B cell (primary cell): ENCODE measurements around the gene CDC25A. TPM values are rescaled to one million over a fixed set of nuclear protein-coding genes. Genes with fewer than 3 reads are reported as not detected.

ENCODE experiments used
- ATAC-seq: fragments of 200-7000 bp; cut with Tn5 transposase; one replicate; pipeline ENCODE4 v1.10.0; 2021; ENCODE audit warnings: low read depth, mild to moderate bottlenecking, moderate number of reproducible peaks, moderate library complexity
- CTCF ChIA-PET: fragments of 350-600 bp; sonication (Branson Sonifier 250); formaldehyde crosslinking; loops from one replicate; lab custom pipeline; 2021; ENCODE audit warnings: antibody characterized with exemption, inconsistent platforms; lab: Charles Lee
- POLR2A ChIA-PET: fragments of 350-600 bp; sonication (Branson Sonifier 250); formaldehyde crosslinking; loops from one replicate; lab custom pipeline; 2021; ENCODE audit warnings: antibody characterized with exemption; lab: Charles Lee
- DNase-seq: peaks from one replicate; pipeline ENCODE4 v3.0.0; 2013
- H2AFZ ChIP-seq: 2 replicates; pipeline ENCODE4 v1.6.1; 2012; ENCODE audit warnings: mild to moderate bottlenecking, low read depth, low read length; ENCODE audit not compliant: insufficient read depth, poor library complexity, severe bottlenecking
- H3K27ac ChIP-seq, 2 donors: 1 replicate in 1 of 2; 2 replicates in 1 of 2; pipeline ENCODE4 v1.5.1; 2012 to 2013; ENCODE audit warnings: low read length in 2 of 2, mild to moderate bottlenecking in 2 of 2, moderate library complexity in 1 of 2
- H3K27me3 ChIP-seq, 4 experiments: fragments of 200-600 bp in 1 of 4; sonication (generic) in 1 of 4; replicated peaks in 1 of 4; 1 replicate in 2 of 4; 2 replicates in 2 of 4; pipeline versions ENCODE4 v1.6.1 to v1.7.0; 2013 to 2016; ENCODE audit warnings: low read length in 3 of 4, mild to moderate bottlenecking in 2 of 4, mixed read lengths in 1 of 4, moderate library complexity in 1 of 4; ENCODE audit not compliant: insufficient read depth in 4 of 4, control insufficient read depth in 3 of 4; ENCODE audit errors: control extremely low read depth in 1 of 4
- H3K36me3 ChIP-seq, 2 experiments: replicated peaks in 1 of 2; 1 replicate in 1 of 2; 2 replicates in 1 of 2; pipeline versions ENCODE4 v1.6.1 to v1.7.1; 2013; ENCODE audit warnings: low read length in 1 of 2; ENCODE audit not compliant: insufficient read depth in 2 of 2, control insufficient read depth in 1 of 2; ENCODE audit errors: control extremely low read depth in 1 of 2, extremely low read depth in 1 of 2
- H3K4me1 ChIP-seq, 2 donors: fragments of 200-600 bp in 1 of 2; sonication (generic) in 1 of 2; 1 replicate in 1 of 2; 2 replicates in 1 of 2; pipeline versions ENCODE4 v1.5.1 to v1.6.1; 2013 to 2017; ENCODE audit warnings: low read length in 2 of 2; ENCODE audit not compliant: control insufficient read depth in 2 of 2, insufficient read depth in 2 of 2
- H3K4me2 ChIP-seq: replicated peaks from 2 replicates; pipeline ENCODE3; 2012; ENCODE audit warnings: mild to moderate bottlenecking, low read depth, low read length; ENCODE audit not compliant: poor library complexity, severe bottlenecking
- H3K4me3 ChIP-seq, 5 experiments: fragments of 200-600 bp in 1 of 5; sonication (generic) in 1 of 5; 1 replicate in 3 of 5; 2 replicates in 2 of 5; pipeline versions ENCODE4 v1.5.1 to v1.7.0; 2011 to 2016; ENCODE audit warnings: low read length in 4 of 5, mild to moderate bottlenecking in 4 of 5, low read depth in 2 of 5, control low read depth in 1 of 5, moderate library complexity in 1 of 5; ENCODE audit not compliant: insufficient read depth in 1 of 5; ENCODE audit errors: control extremely low read depth in 1 of 5, extremely low read depth in 1 of 5
- H3K79me2 ChIP-seq: fragments of 200-600 bp; sonication (generic); one replicate; pipeline ENCODE4 v1.6.0; 2016; ENCODE audit warnings: low read length; ENCODE audit not compliant: control insufficient read depth, insufficient read depth
- H3K9ac ChIP-seq: fragments of 200-600 bp; sonication (generic); 2 replicates; pipeline ENCODE4 v1.6.1; 2017; ENCODE audit warnings: mild to moderate bottlenecking, low read length, moderate library complexity
- H3K9me3 ChIP-seq, 3 donors: one replicate each; pipeline versions ENCODE4 v1.6.1 to v1.7.1; 2013; ENCODE audit warnings: low read length in 2 of 3; ENCODE audit not compliant: control insufficient read depth in 2 of 3, insufficient read depth in 1 of 3; ENCODE audit errors: control extremely low read depth in 1 of 3
- H4K20me1 ChIP-seq: 2 replicates; pipeline ENCODE4 v1.6.0; 2012; ENCODE audit warnings: mild to moderate bottlenecking, low read length; ENCODE audit not compliant: insufficient read depth, control insufficient read depth, poor library complexity, severe bottlenecking
- H3K27ac Mint-ChIP-seq: one replicate; pipeline ENCODE4 v1.8.0; 2021; ENCODE audit warnings: mixed read lengths
- H3K27me3 Mint-ChIP-seq: one replicate; pipeline ENCODE4 v1.8.0; 2021; ENCODE audit warnings: mixed read lengths
- H3K4me1 Mint-ChIP-seq: one replicate; pipeline ENCODE4 v1.8.0; 2021; ENCODE audit warnings: mixed read lengths
- H3K4me3 Mint-ChIP-seq: one replicate; pipeline ENCODE4 v1.8.0; 2021; ENCODE audit warnings: mixed read lengths
- H3K9me3 Mint-ChIP-seq: one replicate; pipeline ENCODE4 v1.8.0; 2022; ENCODE audit warnings: mixed read lengths; ENCODE audit not compliant: insufficient read depth
- EZH2 ChIP-seq: IDR thresholded peaks from 2 replicates; pipeline ENCODE4 v1.6.1; 2012; ENCODE audit warnings: borderline replicate concordance, low read depth, mild to moderate bottlenecking, moderate library complexity, low read length; ENCODE audit not compliant: insufficient read depth, poor library complexity, severe bottlenecking
- WGBS: methylation state at CpG from one replicate; pipeline ENCODE4 v1.1.5; 2013; ENCODE audit warnings: missing lambda C conversion rate; ENCODE audit not compliant: insufficient coverage; 5-methylcytosine and 5-hydroxymethylcytosine counted together
- intact Hi-C: fragments of 100-400 bp; cut with micrococcal nuclease; formaldehyde crosslinking; loops from one replicate; pipeline ENCODE4 v1.10.0; 2022
- polyA plus RNA-seq: library from polyadenylated mRNA; depleted of rRNA; stranded (reverse); fragments of >200 nt; gene quantifications from 2 replicates; pipeline ENCODE4 v1.2.3, GENCODE V29; 2012
- total RNA-seq, 2 donors: library from RNA; stranded (reverse); fragments of 120-200 nt in 1 of 2; gene quantifications; 1 replicate in 1 of 2; 2 replicates in 1 of 2; pipeline versions ENCODE4 v1.2.3 to v1.2.4, GENCODE V29; 2013 to 2022
- TF ChIP-seq, protein P1 (sequence below): fragments of 200-600 bp; IDR thresholded peaks from one replicate; pipeline ENCODE4 v1.8.0; 2022; ENCODE audit warnings: antibody characterized with exemption, mild to moderate bottlenecking

Gene CDC25A
- total and polyA plus RNA-seq, 2 donors (not counting 1 experiment from before 2014, with no cell fraction given): 0.07 to 0.27 TPM

GRCh38 chr3:48130321-48130904 lies 57.8 kb downstream of the CDC25A start:
- Histone ChIP-seq H3K79me2 (no peaks in the 10 kb centered on the region), H3K9ac (no peak overlapping the region), H3K4me1 (peaks cover 0 to 8% of the 10 kb centered on the region in 2 donors), H3K9me3 (no peaks in the 10 kb centered on the region), H3K4me2 (no peak overlapping the region), H3K4me3 (no peak overlapping the region), H3K27ac (no peak overlapping the region), H4K20me1 (no peaks in the 10 kb centered on the region), H2AFZ (no peak overlapping the region), H3K36me3 (no peaks in the 10 kb centered on the region), H3K27me3 (no peaks in the 10 kb centered on the region)
- intact Hi-C loops: no loop called here
- Mint-ChIP-seq H3K27ac (no peak overlapping the region), H3K4me1 (peaks cover 2% of the 10 kb centered on the region), H3K4me3 (no peak overlapping the region), H3K27me3 (no peaks in the 10 kb centered on the region), H3K9me3 (no peaks in the 10 kb centered on the region)
- DNase-seq (no peak), ATAC-seq (no peak)
- WGBS: 88% methylated on average over 7 of the region's 8 CpGs
- TF ChIP-seq, protein P1, sequence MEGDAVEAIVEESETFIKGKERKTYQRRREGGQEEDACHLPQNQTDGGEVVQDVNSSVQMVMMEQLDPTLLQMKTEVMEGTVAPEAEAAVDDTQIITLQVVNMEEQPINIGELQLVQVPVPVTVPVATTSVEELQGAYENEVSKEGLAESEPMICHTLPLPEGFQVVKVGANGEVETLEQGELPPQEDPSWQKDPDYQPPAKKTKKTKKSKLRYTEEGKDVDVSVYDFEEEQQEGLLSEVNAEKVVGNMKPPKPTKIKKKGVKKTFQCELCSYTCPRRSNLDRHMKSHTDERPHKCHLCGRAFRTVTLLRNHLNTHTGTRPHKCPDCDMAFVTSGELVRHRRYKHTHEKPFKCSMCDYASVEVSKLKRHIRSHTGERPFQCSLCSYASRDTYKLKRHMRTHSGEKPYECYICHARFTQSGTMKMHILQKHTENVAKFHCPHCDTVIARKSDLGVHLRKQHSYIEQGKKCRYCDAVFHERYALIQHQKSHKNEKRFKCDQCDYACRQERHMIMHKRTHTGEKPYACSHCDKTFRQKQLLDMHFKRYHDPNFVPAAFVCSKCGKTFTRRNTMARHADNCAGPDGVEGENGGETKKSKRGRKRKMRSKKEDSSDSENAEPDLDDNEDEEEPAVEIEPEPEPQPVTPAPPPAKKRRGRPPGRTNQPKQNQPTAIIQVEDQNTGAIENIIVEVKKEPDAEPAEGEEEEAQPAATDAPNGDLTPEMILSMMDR: no peak
- TF ChIP-seq EZH2: no peak
- ChIA-PET POLR2A (no interaction called here), CTCF (no interaction called here)

GRCh38 chr3:48129921-48130320 lies 58.3 kb downstream of the CDC25A start:
- H3K4me1 ChIP-seq: peaks cover 0 to 8% of the 10 kb centered on the region in 2 donors
- H3K36me3 ChIP-seq: no peaks in the 10 kb centered on the region
- no CpG with 5 or more reads among the region's 2 CpGs for WGBS
- CTCF ChIA-PET: no interaction called here
- no peak overlapping the region for H3K4me2 ChIP-seq
- no peak for TF ChIP-seq EZH2
- TF ChIP-seq, protein P1: no peak
- DNase-seq (no peak), ATAC-seq (no peak)
- no peaks in the 10 kb centered on the region for H4K20me1 ChIP-seq
- no peak overlapping the region for H3K4me3 Mint-ChIP-seq
- H3K9me3 ChIP-seq: no peaks in the 10 kb centered on the region
- POLR2A ChIA-PET: no interaction called here
- H3K27ac Mint-ChIP-seq: no peak overlapping the region
- H3K27ac ChIP-seq: no peak overlapping the region
- no peak overlapping the region for H3K9ac ChIP-seq
- no peaks in the 10 kb centered on the region for H3K27me3 Mint-ChIP-seq
- H3K27me3 ChIP-seq: no peaks in the 10 kb centered on the region
- H2AFZ ChIP-seq: no peak overlapping the region
- H3K9me3 Mint-ChIP-seq: no peaks in the 10 kb centered on the region
- no peak overlapping the region for H3K4me3 ChIP-seq
- peaks cover 2% of the 10 kb centered on the region for H3K4me1 Mint-ChIP-seq
- H3K79me2 ChIP-seq: no peaks in the 10 kb centered on the region
- intact Hi-C loops: no loop called here
